Measurements from ENCODE around the gene GPBP1L1.
"Not testable (repeated sequence)": the region's sequence is repeated elsewhere in the genome, so short reads cannot be mapped to it uniquely, and the experiment has no call there.

The GPBP1L1 gene

DNA sequence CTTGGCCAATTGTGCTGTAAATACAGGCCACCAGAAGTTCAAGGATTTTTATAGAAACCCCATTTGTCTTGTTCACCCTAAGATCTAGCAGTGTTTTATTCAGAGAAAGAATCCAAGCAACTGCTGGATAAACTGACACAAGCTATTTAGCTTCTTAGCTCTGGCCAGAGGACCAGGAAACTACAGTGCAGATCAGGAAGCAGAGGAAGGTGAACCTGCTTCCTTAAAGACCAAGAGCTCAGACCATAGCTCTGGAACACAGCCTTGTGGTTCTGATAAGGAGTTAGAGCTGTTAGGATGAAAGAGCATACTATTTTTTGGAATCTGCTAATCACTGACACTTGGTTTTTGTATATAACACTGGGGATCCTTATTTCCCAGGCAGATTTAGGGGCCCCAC, 57.3 kb downstream of the GPBP1L1 start:
- DNase-seq, result no peak

DNA sequence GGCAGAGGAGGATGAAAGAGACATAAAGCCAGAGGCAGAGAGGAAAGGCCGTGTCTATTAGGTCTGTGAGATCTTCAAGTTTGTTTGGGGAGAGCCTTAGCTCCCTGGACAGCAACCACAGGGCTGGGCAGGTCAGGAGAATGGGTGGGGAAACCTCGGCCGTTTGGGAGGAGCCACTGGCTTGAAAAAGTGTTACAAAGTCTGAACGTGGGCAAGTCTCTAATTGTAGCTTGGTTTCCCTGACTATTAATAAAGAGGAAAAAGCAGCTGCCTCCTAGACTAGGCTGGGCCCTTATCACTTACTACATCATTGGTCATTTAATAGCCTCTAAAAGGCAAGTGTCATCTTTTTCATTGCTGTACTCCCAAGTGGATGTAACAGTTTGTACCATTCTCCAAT, 62.4 kb downstream of the GPBP1L1 start, which contains the start of gene CCDC17:
CCDC17 (minus strand) TSS at position 83 of the 400 bp plus-strand sequence. CDS start 145 bp downstream, outside the sequence.
- DNase-seq, result no peak

DNA sequence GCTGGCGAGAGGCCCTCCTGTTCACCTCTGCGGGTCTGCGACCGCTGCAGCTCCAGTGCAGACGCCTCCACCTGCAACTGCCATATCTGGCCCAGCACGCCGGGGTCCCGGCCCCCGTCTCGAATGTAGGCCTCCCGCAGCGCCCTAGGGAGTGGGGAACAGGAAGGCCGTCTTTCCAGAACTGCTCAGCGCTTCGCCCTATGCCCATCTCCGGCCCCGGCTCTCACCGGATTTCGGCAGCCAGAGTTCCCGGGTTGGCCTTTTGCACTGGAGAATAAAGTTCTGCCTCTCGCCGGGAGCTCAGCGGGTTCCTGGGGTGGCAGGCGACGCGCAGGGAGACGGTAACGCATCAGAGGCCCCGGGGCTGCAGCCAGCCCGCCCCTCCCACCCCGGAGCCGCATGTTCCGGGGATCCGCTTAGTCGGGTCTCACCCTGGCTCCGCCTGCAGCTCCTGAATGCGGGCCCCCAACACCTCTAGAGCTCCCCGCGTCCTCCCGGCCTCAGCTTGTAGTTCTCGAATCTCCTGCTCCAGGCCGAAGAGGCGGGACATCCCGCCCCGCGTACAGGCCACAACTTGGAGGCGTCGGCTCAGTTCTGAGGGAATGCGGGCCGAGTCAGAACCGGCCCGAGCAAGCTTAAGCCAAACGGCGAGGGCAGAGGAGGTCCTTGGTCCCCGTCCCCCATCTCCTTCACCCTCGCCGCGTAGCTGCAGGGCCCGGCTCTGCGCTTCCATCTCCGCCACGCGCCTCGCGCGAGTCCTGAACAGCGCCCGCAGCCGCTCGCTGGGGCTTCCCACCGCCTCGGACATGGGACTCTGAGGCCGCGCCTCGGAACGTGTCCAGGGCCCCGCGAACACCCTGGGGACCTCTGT, 63.6 kb downstream of the GPBP1L1 start:
- DNase-seq, result no peak

DNA sequence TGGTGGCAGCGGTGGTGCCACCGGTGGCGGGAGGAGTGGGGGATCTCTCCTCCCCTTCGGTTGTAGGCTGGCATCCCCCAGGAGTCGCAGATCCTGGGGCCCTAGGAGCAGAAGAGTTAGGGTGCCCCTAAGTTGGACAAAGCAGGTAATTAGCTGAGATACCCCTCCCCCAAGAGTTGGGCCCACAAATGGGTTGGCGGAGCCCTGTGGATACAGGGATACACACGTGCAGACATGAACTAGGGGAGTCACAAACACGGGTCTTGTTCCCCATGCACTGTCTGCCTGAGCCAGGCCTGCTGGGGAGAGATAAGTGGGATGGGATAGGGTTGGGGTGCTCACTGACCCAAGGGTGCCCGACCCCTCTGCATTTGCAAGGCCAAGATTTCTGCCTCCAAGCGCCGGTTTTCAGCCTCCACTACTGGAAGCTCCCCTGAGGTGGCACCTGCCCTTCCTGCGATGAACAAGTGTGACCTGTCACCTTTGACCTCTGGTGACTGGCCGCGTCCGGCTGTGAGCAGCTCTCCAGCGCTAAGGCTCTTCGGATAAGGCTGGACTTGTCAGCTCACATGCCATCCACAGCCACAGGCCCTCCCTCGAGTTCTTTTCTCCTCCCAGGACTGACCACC, 64.3 kb downstream of the GPBP1L1 start:
- DNase-seq, result no peak

DNA sequence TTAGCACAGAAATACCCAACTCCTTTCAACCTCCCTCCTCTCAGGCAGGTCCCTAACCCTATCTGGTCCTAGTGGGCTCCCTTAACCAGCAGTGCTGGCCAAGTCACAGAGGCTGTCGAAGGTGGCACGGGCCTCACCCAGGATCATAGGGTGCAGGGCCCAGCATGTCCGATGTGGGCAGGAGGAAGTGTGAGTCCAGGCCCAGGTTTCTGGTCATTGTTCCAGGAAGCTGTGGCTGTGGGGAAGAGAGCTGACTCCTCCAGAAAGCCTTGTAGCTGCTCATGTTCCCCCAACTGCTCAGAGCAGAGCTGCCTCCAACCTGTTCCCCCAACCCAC, 64.9 kb downstream of the GPBP1L1 start:
- DNase-seq, result no peak

DNA sequence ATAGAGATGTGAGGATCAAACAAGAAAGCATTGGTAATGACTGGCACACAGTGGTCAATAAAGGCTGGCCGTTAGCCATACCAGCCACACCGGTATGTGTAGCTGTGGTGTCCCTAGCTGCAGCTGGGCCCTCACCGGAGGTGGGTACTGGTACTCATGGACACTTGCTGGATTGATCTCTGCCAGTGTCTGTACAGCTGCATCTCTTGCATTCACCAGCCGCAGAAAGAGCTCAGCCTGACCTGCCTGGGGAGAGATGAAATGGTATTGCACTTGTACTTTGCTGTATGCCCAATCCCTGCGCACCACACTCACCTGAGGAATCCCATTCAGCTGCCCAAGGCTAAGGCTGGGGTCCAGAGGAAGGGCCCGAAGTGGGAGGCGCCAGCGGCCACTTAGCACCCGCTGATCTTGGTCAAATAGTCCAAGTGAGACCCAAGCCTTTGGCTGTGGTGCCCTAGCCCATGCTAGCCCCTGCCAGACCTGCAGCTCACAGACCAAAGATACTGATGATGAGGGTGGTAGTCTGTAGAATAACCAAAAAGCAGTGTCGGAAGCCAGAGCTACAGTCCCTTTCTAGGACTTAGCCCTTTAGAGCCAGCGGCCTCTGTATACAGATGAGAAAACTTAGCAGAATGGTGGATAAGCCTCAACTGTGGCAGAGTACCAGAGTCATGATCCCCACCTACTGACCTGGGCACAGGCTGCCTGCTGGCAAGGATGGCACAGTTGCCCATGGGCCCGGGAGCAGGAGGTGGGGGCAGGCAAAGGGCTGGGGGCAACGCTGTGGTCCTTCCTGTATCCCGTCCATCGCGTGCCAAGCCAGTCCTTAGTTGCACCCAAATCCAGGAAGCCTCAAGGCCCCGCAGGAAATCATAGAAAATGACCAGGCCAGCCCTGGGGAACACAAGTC, 65.5 kb downstream of the GPBP1L1 start:
- no peak for DNase-seq

DNA sequence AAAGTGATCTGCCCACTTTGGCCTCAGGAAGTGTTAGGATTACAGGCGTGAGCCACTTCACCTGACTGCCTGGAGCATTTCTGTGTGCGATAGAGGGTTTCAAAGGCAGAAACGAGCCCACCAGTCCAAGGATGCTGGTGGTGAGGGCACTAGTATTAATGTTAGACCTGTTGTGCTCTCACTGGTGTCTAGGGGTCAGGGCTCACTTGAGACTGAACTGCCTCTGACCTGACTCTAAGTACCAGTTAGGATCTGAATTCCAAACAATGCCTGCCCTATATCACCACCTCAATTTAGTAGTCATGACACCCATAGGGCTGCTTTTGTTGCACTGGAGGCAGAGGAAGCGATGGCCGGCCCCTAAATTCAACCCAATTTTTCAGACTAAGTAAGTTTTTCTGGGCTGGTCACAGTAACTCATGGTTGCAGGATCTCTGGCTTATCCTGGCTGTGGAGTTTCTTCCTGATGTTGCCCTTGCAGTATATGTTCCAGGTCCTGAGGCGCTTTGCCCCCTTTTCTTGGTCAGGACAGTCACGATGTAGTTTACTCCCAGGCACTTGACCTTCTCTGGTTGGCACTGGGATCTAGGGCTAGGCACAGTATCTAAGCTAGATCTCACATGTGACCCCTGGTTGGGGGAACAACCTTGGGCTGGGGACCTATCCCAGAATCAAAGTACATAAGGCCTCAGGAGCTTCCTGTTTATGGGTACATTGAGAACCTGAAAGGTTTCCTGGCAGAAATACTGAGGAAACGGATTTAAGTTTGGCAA, 67.0 kb downstream of the GPBP1L1 start:
- no peak for DNase-seq

DNA sequence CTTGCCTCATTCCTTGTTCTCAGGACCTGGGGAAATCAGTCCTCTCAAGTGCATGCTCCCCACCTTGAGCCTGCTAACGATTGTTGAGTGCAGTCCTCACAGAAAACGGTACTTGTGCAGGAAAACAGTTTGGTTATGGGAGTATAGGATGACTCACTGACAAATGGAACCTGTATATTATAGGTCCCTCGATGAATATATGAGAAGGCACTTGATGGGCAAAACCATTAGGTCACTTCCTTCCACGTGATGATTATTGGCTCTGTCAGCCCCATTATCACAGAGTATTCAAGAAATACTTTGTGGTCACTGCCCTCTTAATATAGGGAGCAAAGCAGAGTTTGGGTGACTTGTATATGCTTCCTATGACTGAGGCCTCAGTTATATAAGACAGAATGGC, 68.7 kb downstream of the GPBP1L1 start:
- no peak for DNase-seq

DNA sequence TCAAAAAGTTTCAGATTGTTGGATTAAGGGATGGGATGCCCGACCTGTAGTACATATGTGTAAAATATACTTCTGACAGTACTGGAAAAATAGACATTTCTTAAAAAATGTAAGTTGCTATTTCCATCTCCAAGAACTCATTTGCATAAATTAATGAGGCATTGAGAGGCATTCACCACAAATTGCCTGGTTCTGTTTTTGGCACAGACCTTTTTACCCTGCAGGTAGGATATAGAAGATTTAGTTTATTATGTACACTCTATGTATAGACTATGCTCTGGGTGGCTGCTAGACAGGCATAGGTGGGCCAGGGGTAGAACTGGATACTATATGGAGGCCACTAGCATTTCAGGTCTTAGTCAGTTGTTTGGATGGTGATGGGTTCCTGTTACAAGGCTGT, 70.4 kb downstream of the GPBP1L1 start:
- no peak for DNase-seq

DNA sequence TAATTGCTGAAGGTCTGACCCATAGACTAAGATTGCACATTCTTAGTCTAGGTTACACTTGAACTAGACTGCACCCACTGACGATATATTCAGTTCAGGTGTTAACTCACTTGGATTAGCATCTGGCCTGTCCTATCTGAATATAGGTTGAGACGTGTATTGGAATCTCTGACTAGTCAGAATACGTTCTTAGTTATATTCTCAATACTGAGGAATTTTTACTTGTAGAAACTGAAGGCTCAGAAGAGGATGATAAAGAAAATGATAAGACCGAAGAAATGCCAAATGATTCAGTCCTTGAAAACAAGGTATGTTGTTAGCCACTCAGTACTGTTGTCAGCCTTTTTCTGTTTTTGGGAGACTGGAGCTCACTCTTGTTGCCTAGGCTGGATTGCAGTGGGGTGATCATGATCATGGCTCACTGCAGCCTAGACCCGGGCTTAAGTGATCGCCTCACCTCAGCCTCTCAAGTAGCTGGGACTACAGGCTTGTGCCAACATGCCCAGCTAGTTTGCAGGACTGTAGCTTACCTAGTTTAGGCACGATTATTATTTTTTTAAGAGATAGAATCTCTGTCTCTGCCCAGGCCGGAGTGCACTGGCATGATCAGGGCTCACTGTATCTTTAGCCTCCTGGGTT, 73.3 kb downstream of the GPBP1L1 start:
- DNase-seq, result no peak

DNA sequence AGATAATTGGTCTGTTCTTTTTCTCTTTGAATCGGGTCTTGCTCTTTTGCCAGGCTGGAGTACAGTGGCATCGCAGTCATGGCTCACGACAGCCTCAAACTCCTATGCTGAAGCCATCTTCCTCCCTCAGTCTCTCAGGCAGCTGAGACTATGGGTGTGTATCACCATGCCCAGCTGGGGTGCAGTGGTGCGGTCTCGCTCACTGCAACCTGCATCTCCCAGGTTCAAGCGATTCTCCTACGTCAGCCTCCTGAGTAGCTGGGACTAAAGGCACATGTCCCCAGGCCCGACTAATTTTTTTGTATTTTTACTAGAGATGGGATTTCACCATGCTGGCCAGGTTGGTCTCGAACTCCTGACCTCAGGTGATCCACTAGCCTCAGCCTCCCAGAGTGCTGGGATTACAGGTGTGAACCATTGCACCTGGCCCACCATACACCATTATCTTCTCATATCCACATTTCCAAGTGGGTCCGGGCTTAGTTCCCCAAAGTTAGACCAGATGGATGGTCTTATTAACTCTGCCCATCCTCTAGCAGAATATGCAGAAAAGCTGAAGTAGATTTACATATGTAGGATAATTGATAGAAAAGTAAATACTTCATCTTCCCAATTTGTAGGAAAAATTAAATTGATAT, 75.6 kb downstream of the GPBP1L1 start:
- DNase-seq, result no peak

DNA sequence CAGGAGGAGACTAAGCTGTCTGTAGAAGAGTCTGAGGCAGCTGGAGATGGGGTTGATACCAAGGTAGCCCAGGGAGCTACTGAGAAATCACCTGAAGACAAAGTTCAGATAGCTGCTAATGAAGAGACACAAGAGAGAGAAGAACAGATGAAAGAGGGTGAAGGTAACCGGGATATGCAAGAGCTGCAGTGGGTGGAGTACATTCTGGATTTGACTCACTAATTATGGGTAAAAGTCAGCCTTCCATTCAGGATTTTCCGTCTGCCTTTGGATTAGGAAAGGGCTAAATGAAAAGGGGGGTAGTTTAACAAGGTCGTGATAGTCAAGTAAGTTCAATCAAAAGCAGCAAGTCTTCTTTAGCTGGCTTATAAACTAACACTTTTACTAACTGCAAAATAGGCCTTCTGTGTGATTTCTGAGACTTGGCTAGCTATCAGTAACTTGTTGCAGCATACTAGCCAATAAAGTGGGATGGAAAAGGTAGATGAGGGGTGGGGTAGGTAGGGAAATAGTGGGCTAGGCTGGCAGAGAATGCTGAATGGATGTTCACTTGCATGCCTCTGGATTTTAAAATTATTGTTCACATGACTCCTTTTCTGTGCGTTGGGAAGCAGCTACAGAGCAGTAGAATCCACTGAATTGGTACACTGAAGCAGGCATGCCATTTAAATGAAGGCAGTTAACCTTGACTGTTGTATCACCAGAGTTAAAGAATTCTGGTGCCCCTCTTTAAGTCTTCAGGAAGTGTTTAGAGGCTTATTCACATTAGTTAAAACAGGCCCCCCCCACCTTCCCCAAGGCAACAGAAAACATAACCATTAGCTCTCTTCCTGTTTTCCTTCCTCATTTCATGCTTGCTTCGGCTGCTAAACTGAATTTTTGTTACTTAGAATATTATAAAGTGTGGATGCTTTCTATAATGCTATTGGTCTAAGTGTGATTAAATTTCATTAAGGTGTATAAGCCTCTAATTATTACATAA, 77.9 kb downstream of the GPBP1L1 start:
- DNase-seq, result no peak

DNA sequence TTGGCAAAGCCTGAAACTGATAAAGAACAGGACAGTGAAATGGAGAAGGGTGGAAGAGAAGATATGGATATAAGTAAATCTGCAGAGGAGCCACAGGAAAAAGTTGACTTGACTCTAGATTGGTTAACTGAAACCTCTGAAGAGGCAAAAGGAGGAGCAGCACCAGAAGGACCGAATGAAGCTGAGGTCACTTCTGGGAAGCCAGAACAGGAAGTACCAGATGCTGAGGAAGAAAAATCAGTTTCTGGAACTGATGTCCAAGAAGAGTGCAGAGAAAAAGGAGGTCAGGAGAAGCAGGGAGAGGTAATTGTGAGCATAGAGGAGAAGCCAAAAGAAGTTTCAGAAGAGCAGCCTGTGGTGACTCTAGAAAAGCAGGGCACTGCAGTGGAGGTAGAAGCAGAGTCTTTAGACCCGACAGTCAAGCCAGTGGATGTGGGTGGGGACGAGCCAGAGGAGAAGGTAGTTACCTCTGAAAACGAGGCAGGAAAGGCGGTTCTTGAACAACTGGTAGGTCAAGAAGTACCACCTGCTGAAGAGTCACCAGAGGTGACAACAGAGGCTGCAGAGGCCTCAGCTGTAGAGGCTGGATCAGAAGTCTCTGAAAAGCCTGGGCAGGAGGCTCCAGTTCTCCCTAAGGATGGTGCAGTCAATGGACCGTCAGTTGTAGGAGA, 78.8 kb downstream of the GPBP1L1 start:
- no peak for DNase-seq

DNA sequence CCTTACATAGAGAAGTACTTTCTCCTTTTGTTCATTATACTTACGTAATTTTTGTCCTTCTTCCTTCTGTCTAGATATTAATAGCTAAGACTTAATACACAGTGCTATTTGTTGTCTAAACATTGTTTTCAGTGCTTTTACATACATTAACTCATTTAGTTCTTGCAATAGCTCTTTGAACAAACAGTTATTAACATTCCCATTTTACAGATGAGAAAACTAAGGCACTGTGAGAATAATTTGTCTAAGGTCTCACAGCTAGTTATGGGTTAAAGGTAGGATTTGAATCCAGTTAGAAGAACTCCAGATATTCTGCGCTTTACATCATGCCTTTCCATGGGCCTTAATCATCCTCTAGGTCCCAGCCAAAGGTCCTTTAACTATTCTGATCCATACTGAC, 82.1 kb downstream of the GPBP1L1 start:
- no peak for DNase-seq

DNA sequence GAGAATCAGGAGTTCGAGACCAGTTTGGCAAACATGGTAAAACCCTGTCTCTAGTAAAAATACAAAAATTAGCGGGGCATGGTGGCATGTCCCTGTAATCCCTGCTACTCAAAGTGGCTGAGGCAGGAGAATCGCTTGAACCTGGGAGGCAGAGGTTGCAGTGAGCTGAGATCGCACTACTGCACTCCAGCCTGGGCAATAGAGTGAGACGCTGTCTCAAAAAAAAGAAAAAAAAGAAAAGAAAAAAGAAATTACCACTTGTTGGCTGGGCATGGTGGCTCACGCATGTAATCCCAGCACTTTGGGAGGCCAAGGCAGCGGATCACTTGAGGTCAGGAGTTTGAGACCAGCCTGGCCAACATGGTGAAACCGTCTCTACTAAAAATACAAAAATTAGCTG, 89.6 kb downstream of the GPBP1L1 start:
- DNase-seq, result not testable (repeated sequence)

DNA sequence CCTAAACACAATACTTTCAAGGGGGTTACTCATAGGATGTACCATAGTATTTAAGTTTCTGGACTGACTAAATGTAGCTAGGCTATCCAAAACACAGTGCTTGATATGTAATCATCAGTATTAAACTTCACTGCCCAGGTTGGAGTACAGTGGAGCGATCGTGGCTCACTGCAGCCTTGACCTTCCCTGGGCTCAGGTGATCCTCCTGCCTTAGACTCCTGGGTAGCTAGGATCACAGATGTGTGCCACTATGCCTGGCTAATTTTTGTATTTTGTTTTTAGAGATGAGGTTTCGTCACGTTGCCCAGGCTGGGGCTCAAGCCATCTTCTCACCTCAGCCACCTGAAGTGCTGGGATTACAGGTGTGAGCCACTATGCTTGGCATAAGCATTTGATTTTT, 91.9 kb downstream of the GPBP1L1 start:
- no peak for DNase-seq

DNA sequence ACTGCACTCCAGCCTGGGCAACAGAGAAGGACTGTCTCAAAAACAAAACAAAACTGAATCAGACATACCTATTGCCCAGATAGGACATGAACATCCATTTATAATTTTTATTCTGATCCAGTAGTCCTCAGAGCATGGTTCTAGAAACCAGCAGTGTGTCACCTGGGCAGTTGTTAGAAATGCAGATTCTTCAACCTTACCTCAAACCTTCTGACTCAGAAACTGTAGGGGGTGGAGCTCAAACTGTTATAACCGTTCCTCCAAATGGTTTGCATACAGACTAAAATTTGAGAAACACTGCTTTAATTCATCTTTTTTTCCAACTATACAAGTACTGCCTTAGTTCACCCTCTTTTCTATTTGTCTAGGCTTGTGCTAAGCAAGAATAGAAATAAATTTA, 96.5 kb downstream of the GPBP1L1 start:
- DNase-seq, result no peak

DNA sequence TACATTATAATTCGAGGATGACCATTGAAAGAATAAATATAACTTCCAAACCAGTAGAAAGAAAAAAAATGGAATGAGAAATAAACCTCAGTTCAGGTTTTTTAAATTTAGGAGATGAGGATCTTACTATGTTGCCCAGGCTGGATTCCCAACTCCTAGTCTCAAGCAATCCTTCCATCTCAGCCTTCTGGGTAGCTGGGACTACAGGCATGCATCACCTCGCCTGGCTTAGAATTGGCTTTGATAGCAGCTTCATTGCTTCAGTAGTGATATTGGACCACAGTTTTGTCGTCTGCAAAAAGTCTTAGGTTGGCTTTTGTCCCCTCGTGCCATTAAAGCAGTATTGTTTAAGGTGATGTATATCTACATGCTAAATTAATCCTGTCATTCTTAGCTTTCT, 99.6 kb downstream of the GPBP1L1 start:
- DNase-seq, result no peak

DNA sequence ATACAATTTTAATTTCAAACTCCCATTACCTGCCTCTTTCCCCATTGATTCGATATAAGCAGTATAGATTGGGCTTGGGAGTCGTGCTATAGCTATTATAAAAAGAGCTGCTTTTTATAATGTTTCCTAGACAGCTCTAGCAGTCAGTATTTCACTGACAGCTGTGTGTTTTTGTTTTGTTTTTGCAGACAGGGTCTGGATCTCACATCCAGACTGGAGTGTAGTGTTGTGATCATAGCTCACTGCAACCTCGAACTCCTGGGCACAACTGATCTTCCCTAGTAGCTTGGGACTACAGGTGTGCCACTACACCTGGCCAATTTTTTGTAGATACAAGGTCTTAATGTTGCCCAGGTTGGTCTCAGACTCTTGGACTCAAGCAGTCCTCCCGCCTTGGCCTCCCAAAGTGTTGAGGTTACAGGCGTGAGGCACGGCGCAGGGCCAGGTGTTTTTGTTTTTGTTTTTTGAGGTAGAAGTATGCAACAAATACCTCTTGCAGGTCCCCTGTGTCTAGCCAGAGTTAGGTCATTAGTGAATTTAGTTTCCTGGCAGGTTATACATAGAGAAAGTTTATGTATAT, 100.7 kb downstream of the GPBP1L1 start:
- no peak for DNase-seq

DNA sequence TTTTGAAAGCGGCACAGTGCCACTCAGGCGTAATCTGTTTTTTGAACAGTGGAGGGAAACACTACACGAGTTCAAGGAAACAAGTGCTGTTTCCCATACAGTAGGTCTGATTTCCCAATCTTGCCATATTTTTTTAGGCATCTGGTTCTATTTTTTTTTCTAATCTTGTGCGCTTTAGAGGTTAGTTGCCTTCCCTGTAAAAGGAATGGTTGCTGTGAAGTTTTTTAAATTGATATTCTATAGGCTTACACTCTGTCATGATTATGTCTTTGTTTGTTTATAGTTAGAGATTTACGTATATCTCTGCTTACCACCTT, 101.3 kb downstream of the GPBP1L1 start:
- no peak for DNase-seq
